HG02642 (cell line): ENCODE measurements around the gene GRIA4.
A peak's percentile ranks its signal among the peaks of the same experiment; 100 is the strongest.
"Not testable (repeated sequence)": the region's sequence is repeated elsewhere in the genome, so short reads cannot be mapped to it uniquely, and the experiment has no call there.

Experiments used
- ATAC-seq: cut with Tn5 transposase; IDR thresholded peaks from one replicate; pipeline ENCODE4 v1.9.1; 2021; ENCODE audit warnings: mild to moderate bottlenecking; ENCODE audit not compliant: unreplicated experiment, poor library complexity

GRIA4 gene

GRCh38 chr11:105780781-105781525, 171.1 kb downstream of the GRIA4 start:
- no peak for ATAC-seq

DNA sequence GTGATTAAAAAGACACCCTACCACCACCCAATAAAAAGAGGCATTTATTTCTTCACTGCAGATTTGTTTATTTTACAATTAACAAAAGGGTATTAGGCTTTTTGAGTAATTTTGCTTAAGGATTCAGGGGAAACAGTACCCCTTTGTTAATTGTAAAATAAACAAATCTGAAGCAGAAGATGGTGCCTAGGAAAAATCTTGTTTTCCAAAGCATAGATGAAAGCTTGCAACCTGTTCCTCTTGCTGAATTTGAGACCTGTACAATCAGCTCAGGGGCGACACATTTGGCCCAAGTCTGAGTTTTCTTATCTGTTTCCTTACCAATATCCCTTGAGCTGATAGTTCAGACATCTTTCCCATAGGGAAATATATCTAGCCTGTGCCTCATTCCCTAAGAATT, 171.9 kb downstream of the GRIA4 start:
- ATAC-seq: no peak

- no peak for ATAC-seq
These were observed 173.3 kb downstream of the GRIA4 start for GRCh38 chr11:105783216-105783615.

DNA sequence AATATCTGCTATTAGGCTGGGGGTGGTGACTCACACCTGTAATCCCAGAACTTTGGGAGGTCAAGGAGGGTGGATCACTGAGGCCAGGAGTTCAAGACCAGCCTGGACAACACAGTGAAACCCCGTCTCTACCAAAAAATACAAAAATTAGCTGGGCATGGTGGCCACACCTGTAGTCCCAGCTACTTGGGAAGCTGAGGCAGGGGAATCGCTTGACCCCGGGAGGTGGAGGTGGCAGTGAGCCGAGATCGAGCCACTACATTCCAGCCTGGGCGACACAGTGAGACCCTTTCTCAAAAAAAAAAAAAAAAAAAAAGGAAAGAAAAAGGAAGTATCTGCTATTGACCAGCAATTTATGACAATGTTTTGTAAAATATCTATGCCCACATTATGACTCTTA, 176.0 kb downstream of the GRIA4 start:
- ATAC-seq: not testable (repeated sequence)

GRCh38 chr11:105786741-105787140, 176.9 kb downstream of the GRIA4 start:
- no peak for ATAC-seq

- no peak for ATAC-seq
These were observed 179.9 kb downstream of the GRIA4 start for GRCh38 chr11:105789579-105790420.

DNA sequence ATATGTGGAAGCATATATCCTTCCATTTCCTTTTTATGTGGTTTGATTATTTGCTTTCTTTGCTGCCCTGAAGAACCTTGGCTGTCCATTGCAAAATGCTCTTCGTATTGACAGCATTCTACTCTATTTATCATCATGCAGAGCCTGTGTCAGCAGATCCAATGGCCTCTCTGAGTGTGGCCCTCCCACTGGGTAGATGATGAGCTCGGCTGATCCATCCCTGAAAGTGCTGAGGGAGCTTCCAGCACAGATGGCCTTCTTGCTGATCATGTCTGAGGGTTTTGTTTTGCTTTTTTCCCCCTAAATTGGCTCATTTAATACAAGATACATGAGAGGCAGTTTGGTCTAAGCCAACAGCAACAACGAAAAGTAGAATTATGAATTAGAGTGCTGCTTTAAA, 181.0 kb downstream of the GRIA4 start:
- ATAC-seq: no peak

GRCh38 chr11:105793092-105793491, 183.2 kb downstream of the GRIA4 start:
- no peak for ATAC-seq

- no peak for ATAC-seq
These were observed 189.4 kb downstream of the GRIA4 start for GRCh38 chr11:105799263-105799662.

- ATAC-seq: no peak
These were observed 190.0 kb downstream of the GRIA4 start for GRCh38 chr11:105799728-105800462.

GRCh38 chr11:105802390-105802789, 192.5 kb downstream of the GRIA4 start:
- ATAC-seq: no peak

DNA sequence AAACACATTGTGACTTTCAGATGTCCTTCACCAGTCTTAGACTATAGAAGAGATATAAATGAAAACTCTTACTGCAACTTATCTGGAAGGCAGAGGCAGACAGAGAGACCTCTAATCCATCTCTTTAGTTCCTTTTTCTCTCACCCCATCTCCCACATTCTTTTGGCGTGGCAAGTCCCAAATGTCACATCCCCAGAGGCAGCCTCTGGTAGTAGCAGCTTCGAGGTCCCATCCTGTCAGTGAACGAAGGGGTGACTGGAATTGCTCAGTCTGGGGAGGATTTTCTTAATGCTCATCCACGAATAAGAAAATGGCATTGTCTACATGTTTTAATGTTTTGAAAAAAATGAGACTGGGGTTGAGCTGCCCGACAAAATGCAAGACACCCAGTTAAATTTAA, 201.4 kb downstream of the GRIA4 start:
- no peak for ATAC-seq

DNA sequence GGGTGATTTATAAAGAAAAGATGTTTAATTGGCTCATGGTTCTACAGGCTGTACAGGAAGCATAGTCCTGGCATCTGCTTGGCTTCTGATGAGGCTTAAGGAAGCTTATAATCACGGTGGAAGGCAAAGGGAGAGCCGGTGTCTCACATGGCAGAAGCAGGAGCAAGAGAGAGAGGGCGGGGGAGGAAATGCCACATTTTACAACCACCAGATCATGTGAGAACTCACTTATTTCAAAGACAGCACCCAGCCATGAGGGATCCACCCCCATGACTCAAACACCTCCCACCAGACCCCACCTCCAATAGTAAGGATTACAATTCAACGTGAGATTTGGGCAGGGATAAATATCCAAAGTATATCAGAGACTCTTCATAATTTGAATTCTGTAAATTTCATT, 211.5 kb downstream of the GRIA4 start:
- ATAC-seq: no peak

DNA sequence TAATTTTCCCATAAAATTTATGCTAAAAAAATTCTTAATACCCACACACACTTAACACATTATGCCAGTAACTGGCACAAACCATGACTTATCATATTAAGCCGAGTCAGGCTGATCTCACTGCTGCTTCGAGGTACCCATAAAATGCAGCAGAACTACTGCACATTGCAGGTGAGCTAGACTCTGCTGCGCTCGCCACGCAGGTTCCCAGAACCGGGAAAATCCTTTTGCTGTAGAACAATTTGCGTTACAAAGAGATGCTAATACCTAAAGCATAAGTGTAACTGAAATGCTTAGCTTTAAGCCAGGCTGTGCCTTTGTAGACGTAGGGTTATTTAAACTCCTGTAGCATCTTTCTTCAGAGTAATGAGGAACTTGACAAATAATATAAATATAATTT, 211.9 kb downstream of the GRIA4 start:
- ATAC-seq: no peak

GRCh38 chr11:105823495-105824033, 213.7 kb downstream of the GRIA4 start:
- no peak for ATAC-seq

GRCh38 chr11:105824457-105825013, 214.7 kb downstream of the GRIA4 start:
- no peak for ATAC-seq

DNA sequence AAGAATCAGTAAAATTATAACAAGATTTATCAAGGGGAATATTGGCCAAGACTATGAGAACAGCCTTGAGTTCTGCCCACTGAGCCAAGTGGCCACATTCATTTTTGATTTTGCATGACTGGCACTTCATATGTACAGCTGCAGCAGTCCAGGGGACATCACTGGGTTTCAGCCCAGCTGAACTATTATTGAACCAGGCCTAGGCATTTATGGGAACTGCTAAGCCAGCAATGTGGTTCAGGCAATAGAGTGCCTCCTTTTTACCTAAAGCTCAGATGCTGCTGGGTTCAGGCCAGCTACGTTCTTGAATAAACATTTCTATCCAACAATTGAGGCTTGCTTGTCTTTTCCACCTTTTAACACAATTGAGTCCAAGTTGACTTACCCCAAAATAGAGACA, 215.3 kb downstream of the GRIA4 start:
- no peak for ATAC-seq

DNA sequence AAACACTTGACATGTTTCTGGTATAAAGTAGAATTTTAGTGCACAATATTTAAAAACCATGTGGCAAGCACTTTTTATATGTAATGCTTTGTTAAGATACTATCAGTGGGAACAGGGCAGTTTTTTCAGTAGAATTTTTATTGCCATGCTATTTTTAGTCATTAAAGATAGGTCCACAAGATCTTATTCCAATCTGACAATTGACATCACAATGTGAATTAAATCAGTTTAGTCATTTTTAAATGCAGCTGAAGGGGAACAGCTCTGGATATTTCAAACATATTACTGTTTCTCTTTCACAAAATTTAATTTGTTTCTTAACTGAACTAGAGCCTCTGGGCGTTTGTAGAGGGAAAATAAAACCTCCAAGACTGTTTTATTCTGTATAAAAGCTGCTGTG, 218.0 kb downstream of the GRIA4 start:
- ATAC-seq: no peak

GRCh38 chr11:105829084-105829483, 219.2 kb downstream of the GRIA4 start:
- ATAC-seq: peak; percentile 91

- ATAC-seq: no peak
These were observed 224.6 kb downstream of the GRIA4 start for GRCh38 chr11:105834461-105834860.
